ENCODE measurements around the gene EIF4E3.
A peak's percentile ranks its signal among the peaks of the same experiment; 100 is the strongest.

The EIF4E3 gene

DNA sequence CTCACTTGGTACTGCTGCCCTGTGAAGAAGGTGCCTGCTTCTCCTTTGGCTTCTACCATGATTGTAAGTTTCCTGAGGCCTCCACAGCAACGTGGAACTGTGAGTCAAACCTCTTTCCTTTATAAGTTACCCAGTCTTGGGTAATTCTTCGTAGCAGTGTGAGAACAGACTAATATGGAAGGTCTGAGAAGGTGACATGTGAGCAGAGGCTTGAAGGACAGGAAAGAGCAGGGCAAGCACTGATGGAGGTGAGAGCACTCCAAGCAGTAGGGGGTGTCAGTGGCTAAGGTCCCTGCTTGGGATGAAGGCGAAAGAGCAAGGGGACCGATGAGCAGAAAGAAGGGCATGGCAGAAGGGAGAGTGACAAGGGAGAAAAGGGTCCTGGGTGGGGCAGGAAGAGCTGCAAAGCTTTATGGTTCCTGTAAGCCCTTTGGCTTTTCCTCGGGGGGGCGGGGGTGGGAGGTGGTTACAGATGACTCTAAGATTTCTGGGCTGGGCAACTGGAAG, 3.5 kb downstream of the EIF4E3 start:
- H3K27ac ChIP-seq (replicated peaks): no peak overlapping the region
- no peaks in the 10 kb centered on the region for H3K27me3 ChIP-seq (ENCODE audit: insufficient read depth, poor library complexity, severe bottlenecking)
- TF ChIP-seq POLR2AphosphoS5 (IDR thresholded peaks at IDR 0.05; ENCODE audit: low read depth): no peak
- TF ChIP-seq, protein P1, sequence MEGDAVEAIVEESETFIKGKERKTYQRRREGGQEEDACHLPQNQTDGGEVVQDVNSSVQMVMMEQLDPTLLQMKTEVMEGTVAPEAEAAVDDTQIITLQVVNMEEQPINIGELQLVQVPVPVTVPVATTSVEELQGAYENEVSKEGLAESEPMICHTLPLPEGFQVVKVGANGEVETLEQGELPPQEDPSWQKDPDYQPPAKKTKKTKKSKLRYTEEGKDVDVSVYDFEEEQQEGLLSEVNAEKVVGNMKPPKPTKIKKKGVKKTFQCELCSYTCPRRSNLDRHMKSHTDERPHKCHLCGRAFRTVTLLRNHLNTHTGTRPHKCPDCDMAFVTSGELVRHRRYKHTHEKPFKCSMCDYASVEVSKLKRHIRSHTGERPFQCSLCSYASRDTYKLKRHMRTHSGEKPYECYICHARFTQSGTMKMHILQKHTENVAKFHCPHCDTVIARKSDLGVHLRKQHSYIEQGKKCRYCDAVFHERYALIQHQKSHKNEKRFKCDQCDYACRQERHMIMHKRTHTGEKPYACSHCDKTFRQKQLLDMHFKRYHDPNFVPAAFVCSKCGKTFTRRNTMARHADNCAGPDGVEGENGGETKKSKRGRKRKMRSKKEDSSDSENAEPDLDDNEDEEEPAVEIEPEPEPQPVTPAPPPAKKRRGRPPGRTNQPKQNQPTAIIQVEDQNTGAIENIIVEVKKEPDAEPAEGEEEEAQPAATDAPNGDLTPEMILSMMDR (IDR thresholded peaks at IDR 0.05; ENCODE audit: insufficient read depth, low read length): no peak
- no peak overlapping the region for H3K4me3 ChIP-seq (replicated peaks; ENCODE audit: insufficient read depth, low read length)
- DNase-seq (ENCODE audit: low read depth in 1 of 2, low spot score in 1 of 2): peak in 1 of 2 experiments; percentile 27

DNA sequence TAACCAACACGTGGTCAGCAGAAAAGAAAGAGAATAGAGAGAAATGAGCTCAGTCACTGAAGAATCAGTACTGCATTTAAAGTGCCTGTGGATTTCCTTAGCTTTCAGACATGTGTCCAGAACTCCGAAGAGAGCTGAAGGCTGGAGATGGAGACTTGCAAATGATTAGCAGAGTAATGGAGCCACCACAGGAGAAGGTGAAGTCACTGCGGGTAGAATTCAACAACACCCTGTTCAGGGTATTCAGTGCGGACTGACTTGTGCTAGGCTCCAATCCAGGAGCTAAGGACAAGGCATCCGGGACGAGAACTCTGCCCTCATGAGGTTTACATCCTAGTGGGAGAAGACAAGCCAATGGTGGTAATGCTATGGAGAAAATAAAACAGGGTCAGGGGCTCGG, 4.2 kb downstream of the EIF4E3 start:
- Histone ChIP-seq H3K4me3 (replicated peaks; ENCODE audit: insufficient read depth, low read length) (no peak overlapping the region), H3K27ac (replicated peaks) (no peak overlapping the region), H3K27me3 (ENCODE audit: insufficient read depth, poor library complexity, severe bottlenecking) (no peaks in the 10 kb centered on the region)
- DNase-seq (ENCODE audit: low read depth in 1 of 2, low spot score in 1 of 2): no peak
- TF ChIP-seq, protein P2, sequence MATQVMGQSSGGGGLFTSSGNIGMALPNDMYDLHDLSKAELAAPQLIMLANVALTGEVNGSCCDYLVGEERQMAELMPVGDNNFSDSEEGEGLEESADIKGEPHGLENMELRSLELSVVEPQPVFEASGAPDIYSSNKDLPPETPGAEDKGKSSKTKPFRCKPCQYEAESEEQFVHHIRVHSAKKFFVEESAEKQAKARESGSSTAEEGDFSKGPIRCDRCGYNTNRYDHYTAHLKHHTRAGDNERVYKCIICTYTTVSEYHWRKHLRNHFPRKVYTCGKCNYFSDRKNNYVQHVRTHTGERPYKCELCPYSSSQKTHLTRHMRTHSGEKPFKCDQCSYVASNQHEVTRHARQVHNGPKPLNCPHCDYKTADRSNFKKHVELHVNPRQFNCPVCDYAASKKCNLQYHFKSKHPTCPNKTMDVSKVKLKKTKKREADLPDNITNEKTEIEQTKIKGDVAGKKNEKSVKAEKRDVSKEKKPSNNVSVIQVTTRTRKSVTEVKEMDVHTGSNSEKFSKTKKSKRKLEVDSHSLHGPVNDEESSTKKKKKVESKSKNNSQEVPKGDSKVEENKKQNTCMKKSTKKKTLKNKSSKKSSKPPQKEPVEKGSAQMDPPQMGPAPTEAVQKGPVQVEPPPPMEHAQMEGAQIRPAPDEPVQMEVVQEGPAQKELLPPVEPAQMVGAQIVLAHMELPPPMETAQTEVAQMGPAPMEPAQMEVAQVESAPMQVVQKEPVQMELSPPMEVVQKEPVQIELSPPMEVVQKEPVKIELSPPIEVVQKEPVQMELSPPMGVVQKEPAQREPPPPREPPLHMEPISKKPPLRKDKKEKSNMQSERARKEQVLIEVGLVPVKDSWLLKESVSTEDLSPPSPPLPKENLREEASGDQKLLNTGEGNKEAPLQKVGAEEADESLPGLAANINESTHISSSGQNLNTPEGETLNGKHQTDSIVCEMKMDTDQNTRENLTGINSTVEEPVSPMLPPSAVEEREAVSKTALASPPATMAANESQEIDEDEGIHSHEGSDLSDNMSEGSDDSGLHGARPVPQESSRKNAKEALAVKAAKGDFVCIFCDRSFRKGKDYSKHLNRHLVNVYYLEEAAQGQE (IDR thresholded peaks at IDR 0.05; ENCODE audit: insufficient replicate concordance, low read depth): no peak
- TF ChIP-seq SPI1 (IDR thresholded peaks at IDR 0.05; ENCODE audit: borderline replicate concordance, low read depth) (no peak), POLR2AphosphoS5 (IDR thresholded peaks at IDR 0.05; ENCODE audit: low read depth) (no peak), GABPA (IDR thresholded peaks at IDR 0.05; ENCODE audit: low read depth) (no peak)
- TF ChIP-seq, protein P1 (IDR thresholded peaks at IDR 0.05; ENCODE audit: insufficient read depth, low read length): no peak

- H3K27ac ChIP-seq (replicated peaks): no peak overlapping the region
- H3K4me3 ChIP-seq (replicated peaks; ENCODE audit: insufficient read depth, low read length): no peak overlapping the region
- H3K27me3 ChIP-seq (ENCODE audit: insufficient read depth, poor library complexity, severe bottlenecking): no peaks in the 10 kb centered on the region
- no peak for DNase-seq (ENCODE audit: low read depth in 1 of 2, low spot score in 1 of 2)
- TF ChIP-seq, protein P2 (IDR thresholded peaks at IDR 0.05; ENCODE audit: insufficient replicate concordance, low read depth): no peak
- TF ChIP-seq SPI1 (IDR thresholded peaks at IDR 0.05; ENCODE audit: borderline replicate concordance, low read depth): no peak
- TF ChIP-seq, protein P1 (IDR thresholded peaks at IDR 0.05; ENCODE audit: insufficient read depth, low read length): no peak
- TF ChIP-seq GABPA (IDR thresholded peaks at IDR 0.05; ENCODE audit: low read depth): no peak
- no peak for TF ChIP-seq POLR2AphosphoS5 (IDR thresholded peaks at IDR 0.05; ENCODE audit: low read depth)
Observed at GRCh38 chr3:71718072-71718471, 7.1 kb downstream of the EIF4E3 start.

DNA sequence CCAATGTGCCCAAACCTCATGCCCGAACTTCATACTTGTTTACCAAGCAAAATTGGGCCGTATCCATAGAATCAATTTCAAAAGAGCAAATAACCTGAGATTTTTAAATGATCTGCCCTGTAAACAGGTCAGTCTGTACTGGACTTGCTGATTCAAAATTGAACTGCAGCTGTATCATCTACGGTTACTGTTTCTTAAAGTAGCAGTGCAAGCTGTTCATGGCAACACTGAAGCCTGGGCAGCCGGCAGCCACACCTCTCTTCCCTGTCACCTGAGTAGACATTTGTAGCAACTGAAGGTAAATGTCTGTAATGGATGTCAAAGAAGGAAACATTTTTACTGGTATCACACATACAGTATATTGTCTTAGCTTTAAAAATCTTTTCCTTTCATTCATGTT, 10.6 kb downstream of the EIF4E3 start:
- TF ChIP-seq, protein P2 (IDR thresholded peaks at IDR 0.05; ENCODE audit: insufficient replicate concordance, low read depth): no peak
- Histone ChIP-seq H3K27me3 (ENCODE audit: insufficient read depth, poor library complexity, severe bottlenecking) (no peaks in the 10 kb centered on the region), H3K4me3 (replicated peaks; ENCODE audit: insufficient read depth, low read length) (no peak overlapping the region), H3K27ac (replicated peaks) (no peak overlapping the region)
- DNase-seq (ENCODE audit: low read depth in 1 of 2, low spot score in 1 of 2): no peak
